NT2/D1 (cell line): ENCODE data around the gene CCDC134.
"Not testable (repeated sequence)": the region's sequence is repeated elsewhere in the genome, so short reads cannot be mapped to it uniquely, and the experiment has no call there.

Experiments used
- SUZ12 ChIP-seq: IDR thresholded peaks from 2 replicates; pipeline ENCODE4 v1.6.1; 2011; ENCODE audit not compliant: insufficient read length, insufficient read depth; ENCODE audit errors: extremely low read depth
- YY1 ChIP-seq: IDR thresholded peaks from 2 replicates; pipeline ENCODE4 v1.6.1; 2011; ENCODE audit not compliant: insufficient read length, insufficient read depth

- TF ChIP-seq YY1, SUZ12: not testable (repeated sequence)
Measured at GRCh38 chr22:41870081-41870480, 69.6 kb downstream of the CCDC134 start.
